Hepatocyte (in vitro differentiated cells): ENCODE data around the gene CELF4.

Experiments used
- EZH2 ChIP-seq: fragments of 200-600 bp; sonication (generic); IDR thresholded peaks from 2 replicates; pipeline ENCODE4 v1.6.1; 2016; ENCODE audit warnings: antibody characterized with exemption, mild to moderate bottlenecking, borderline replicate concordance
- EZH2phosphoT487 ChIP-seq: fragments of 200-600 bp; sonication (generic); IDR thresholded peaks from one replicate; pipeline ENCODE4 v1.6.1; 2018; ENCODE audit warnings: antibody characterized with exemption, mild to moderate bottlenecking, low read depth, moderate library complexity; ENCODE audit not compliant: unreplicated experiment, severe bottlenecking
- TF ChIP-seq, protein P1 (sequence below): fragments of 200-600 bp; sonication (generic); IDR thresholded peaks from 2 replicates; pipeline ENCODE4 v1.5.1; 2016; ENCODE audit warnings: antibody characterized with exemption, mild to moderate bottlenecking; ENCODE audit not compliant: poor library complexity

DNA sequence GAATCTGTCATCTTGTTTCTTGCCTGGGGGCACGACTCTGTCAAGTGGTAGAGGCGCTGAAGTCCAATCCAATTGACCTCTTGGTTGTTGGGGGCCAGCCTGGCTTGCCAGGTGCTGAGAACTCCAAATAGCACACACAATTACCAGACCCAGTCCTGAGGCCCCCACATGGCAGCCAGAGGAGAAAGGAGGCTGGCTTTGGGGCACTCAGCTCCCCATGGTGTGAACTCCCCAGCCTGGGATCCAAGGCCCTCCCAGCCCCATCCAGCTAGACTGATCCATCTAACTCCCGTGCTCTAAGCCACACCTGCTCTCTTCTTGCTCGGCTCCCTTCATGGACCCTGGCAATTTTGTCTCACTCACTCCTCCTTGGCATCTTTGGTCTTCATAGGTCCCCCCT, 170.0 kb downstream of the CELF4 start:
- TF ChIP-seq, protein P1, sequence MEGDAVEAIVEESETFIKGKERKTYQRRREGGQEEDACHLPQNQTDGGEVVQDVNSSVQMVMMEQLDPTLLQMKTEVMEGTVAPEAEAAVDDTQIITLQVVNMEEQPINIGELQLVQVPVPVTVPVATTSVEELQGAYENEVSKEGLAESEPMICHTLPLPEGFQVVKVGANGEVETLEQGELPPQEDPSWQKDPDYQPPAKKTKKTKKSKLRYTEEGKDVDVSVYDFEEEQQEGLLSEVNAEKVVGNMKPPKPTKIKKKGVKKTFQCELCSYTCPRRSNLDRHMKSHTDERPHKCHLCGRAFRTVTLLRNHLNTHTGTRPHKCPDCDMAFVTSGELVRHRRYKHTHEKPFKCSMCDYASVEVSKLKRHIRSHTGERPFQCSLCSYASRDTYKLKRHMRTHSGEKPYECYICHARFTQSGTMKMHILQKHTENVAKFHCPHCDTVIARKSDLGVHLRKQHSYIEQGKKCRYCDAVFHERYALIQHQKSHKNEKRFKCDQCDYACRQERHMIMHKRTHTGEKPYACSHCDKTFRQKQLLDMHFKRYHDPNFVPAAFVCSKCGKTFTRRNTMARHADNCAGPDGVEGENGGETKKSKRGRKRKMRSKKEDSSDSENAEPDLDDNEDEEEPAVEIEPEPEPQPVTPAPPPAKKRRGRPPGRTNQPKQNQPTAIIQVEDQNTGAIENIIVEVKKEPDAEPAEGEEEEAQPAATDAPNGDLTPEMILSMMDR, result no peak
- no peak for TF ChIP-seq EZH2phosphoT487
- TF ChIP-seq EZH2, result no peak
